ENCODE results near the gene HECTD1. TPM values are rescaled to one million over a fixed set of nuclear protein-coding genes. Genes with fewer than 3 reads are reported as not detected.

The HECTD1 gene
- total and polyA plus RNA-seq, 9 of the 15 experiments (the other 6 are each of a cell fraction or from before 2014, with no cell fraction given): 27.9 to 111 (median 78.1) TPM

- whole genome bisulfite sequencing (ENCODE audit: insufficient coverage, low coverage, missing lambda C conversion rate): 62% methylated on average over 2 of the region's 2 CpGs
- POLR2A ChIA-PET: interaction anchor here (0.7 kb wide), 1 partner anchor 123 kb away, joined by 3 read pairs; no protein-coding TSS in a partner anchor
- no peak overlapping the region for H2AFZ ChIP-seq (ENCODE audit: low read depth, low read length)
- CTCF ChIA-PET (ENCODE audit: low intra/inter-chr PET ratio): no interaction called here
- FAIRE-seq: no peak
- in situ Hi-C loops (cut with MboI) (no loop called here), intact Hi-C loops (cut with micrococcal nuclease) (no loop called here)
- H3K27me3 ChIP-seq (ENCODE audit: control insufficient read depth in 2 of 2, insufficient read depth in 2 of 2, low read length in 2 of 2): no peaks in the 10 kb centered on the region
- BruUV-seq (replicated peaks): no TSS peak
- H3K4me2 ChIP-seq (ENCODE audit: insufficient read depth, low read length): no peak overlapping the region
- H3K9me3 ChIP-seq (replicated peaks; ENCODE audit: control insufficient read depth, insufficient read depth, low read depth, low read length): no peaks in the 10 kb centered on the region
- H3K79me2 ChIP-seq (ENCODE audit: control insufficient read depth, insufficient read depth, low read length): no peaks in the 10 kb centered on the region
- H4K20me1 ChIP-seq (replicated peaks; ENCODE audit: control insufficient read depth, insufficient read depth, low read length): no peaks in the 10 kb centered on the region
- H3K27ac ChIP-seq (ENCODE audit: extremely low read depth, low read depth, low read length): no peak overlapping the region
- H3K9me1 ChIP-seq (ENCODE audit: control insufficient read depth, insufficient read depth, low read length): no peaks in the 10 kb centered on the region
- H3K4me1 ChIP-seq (replicated peaks in 1 of 2; ENCODE audit: control insufficient read depth in 2 of 2, insufficient read depth in 2 of 2, low read length in 2 of 2): no peaks in the 10 kb centered on the region
- no peak for ATAC-seq
- H3K4me3 ChIP-seq: no peak overlapping the region
- TF ChIP-seq HMG20B (CRISPR knock-in tag; IDR thresholded peaks at IDR 0.05): no peak
- TF ChIP-seq TBL1XR1 (IDR thresholded peaks at IDR 0.05; ENCODE audit: low read length in 2 of 2): no peak
- no peak for TF ChIP-seq ZNF764 (CRISPR knock-in tag; IDR thresholded peaks at IDR 0.05; ENCODE audit: low read depth)
- no peak for TF ChIP-seq RBFOX2 (IDR thresholded peaks at IDR 0.05; ENCODE audit: low read depth, low read length)
- TF ChIP-seq CBX5 (IDR thresholded peaks at IDR 0.05; ENCODE audit: borderline replicate concordance, low read depth): no peak
- no peak for TF ChIP-seq RCOR1 (IDR thresholded peaks at IDR 0.05; ENCODE audit: borderline replicate concordance in 1 of 2, low read depth in 2 of 2, low read length in 2 of 2)
- no peak for TF ChIP-seq SMAD2 (IDR thresholded peaks at IDR 0.05; ENCODE audit: low read depth, low read length)
- TF ChIP-seq SLC30A9 (CRISPR knock-in tag; IDR thresholded peaks at IDR 0.05): no peak
- no peak for TF ChIP-seq ELF4 (CRISPR knock-in tag; IDR thresholded peaks at IDR 0.05)
- TF ChIP-seq RBM34 (IDR thresholded peaks at IDR 0.05; ENCODE audit: borderline replicate concordance, insufficient read depth, low read length): no peak
- no peak for TF ChIP-seq ELK1 (CRISPR knock-in tag; IDR thresholded peaks at IDR 0.05)
- no peak for TF ChIP-seq DMBX1 (CRISPR knock-in tag; IDR thresholded peaks at IDR 0.05; ENCODE audit: borderline replicate concordance)
- no peak for TF ChIP-seq SRF (CRISPR knock-in tag; IDR thresholded peaks at IDR 0.05)
- TF ChIP-seq DEAF1 (CRISPR knock-in tag; IDR thresholded peaks at IDR 0.05): no peak
- no peak for TF ChIP-seq ZNF644 (tag; IDR thresholded peaks at IDR 0.05; ENCODE audit: low read depth)
- no peak for TF ChIP-seq SRSF3 (IDR thresholded peaks at IDR 0.05; ENCODE audit: insufficient read depth, low read length)
- no peak for TF ChIP-seq MTA1 (IDR thresholded peaks at IDR 0.05; ENCODE audit: borderline replicate concordance)
- no peak for TF ChIP-seq NEUROD1 (IDR thresholded peaks at IDR 0.05; ENCODE audit: borderline replicate concordance, low read depth, low read length, partially characterized antibody)
- TF ChIP-seq FOXA1 (IDR thresholded peaks at IDR 0.05; ENCODE audit: borderline replicate concordance): no peak
- DNase-seq (ENCODE audit: extremely low read depth in 1 of 4, low spot score in 3 of 4): no peak
- no peaks in the 10 kb centered on the region for H3K36me3 ChIP-seq (ENCODE audit: control insufficient read depth, insufficient read depth, low read length)
- no peak overlapping the region for H3K9ac ChIP-seq (ENCODE audit: insufficient read depth in 1 of 2, low read depth in 2 of 2, low read length in 2 of 2)
These were observed 115.4 kb downstream of the HECTD1 start for GRCh38 chr14:31092160-31092708.

Measured in K562 (cell line).